Ishikawa (cell line): ENCODE measurements around the gene INTS6.

Experiments used
- CEBPB ChIP-seq: IDR thresholded peaks from 2 replicates; pipeline ENCODE4 v1.6.1; 2012
- CREB1 ChIP-seq: IDR thresholded peaks from 2 replicates; pipeline ENCODE4 v1.6.1; 2012; ENCODE audit warnings: low read depth
- EGR1 ChIP-seq: IDR thresholded peaks from 2 replicates; pipeline ENCODE4 v1.6.1; 2012
- EP300 ChIP-seq: IDR thresholded peaks from 2 replicates; pipeline ENCODE4 v1.6.1; 2012; ENCODE audit warnings: borderline replicate concordance
- FOXM1 ChIP-seq: IDR thresholded peaks from 2 replicates; pipeline ENCODE4 v1.6.1; 2012; ENCODE audit warnings: low read depth, borderline replicate concordance
- MAX ChIP-seq: IDR thresholded peaks from 2 replicates; pipeline ENCODE4 v1.6.1; 2012
- NFIC ChIP-seq: IDR thresholded peaks from 2 replicates; pipeline ENCODE4 v1.6.1; 2012
- RAD21 ChIP-seq: IDR thresholded peaks from 2 replicates; pipeline ENCODE4 v1.6.1; 2012; ENCODE audit warnings: low read depth
- TAF1 ChIP-seq: IDR thresholded peaks from 2 replicates; pipeline ENCODE4 v1.6.1; 2012; ENCODE audit warnings: low read depth, mild to moderate bottlenecking
- TCF12 ChIP-seq: IDR thresholded peaks from 2 replicates; pipeline ENCODE4 v1.6.1; 2012; ENCODE audit warnings: low read depth
- TEAD4 ChIP-seq: IDR thresholded peaks from 2 replicates; pipeline ENCODE4 v1.6.1; 2012
- YY1 ChIP-seq: IDR thresholded peaks from 2 replicates; pipeline ENCODE4 v1.6.1; 2012; ENCODE audit warnings: low read depth
- TF ChIP-seq, protein P1 (sequence below): IDR thresholded peaks from 2 replicates; pipeline ENCODE4 v1.6.1; 2012; ENCODE audit warnings: low read depth, mild to moderate bottlenecking
- TF ChIP-seq, protein P2 (sequence below): IDR thresholded peaks from 2 replicates; pipeline ENCODE4 v1.6.1; 2012

DNA sequence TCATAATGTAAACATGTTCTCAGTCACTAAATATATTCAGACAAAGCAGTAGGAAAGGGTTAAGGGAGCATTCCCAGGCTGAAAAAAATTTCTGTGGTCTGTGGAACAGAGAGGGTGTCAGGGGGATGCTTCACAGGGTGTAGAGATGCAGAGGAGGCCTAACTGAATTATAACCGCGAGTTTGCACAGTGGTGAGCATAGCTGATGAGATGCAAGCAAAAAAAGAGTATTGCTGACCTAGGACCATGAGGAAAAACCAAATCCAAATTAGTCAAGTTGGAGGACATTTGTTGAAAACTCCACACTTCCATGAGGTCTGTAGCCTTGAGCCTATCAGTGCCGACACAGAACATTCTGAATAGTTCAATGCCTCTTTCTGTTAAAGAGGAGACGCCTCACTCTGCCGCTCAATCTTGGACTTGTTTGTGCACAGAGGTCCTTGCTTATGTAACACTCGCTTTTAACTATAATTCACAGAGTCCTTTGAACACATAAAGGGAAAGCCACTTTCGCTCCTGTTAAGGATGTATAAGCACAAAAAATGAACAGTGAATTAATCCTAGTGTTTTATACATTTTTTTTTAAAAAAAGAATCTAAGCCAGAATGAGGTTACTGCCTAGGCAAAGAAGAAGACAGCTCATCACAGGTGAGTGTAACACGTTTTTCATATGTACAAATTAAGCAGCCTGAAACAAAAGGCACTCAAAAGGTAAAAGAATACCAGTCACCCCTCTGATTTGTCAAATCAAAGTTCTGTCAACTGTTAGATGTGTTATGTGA lies 25.8 kb upstream of the INTS6 start:
- TF ChIP-seq MAX (no peak), TCF12 (no peak), YY1 (no peak), TAF1 (no peak), EP300 (no peak), EGR1 (no peak), RAD21 (no peak), CEBPB (no peak), FOXM1 (no peak), TEAD4 (no peak), NFIC (no peak), CREB1 (no peak)
- TF ChIP-seq, protein P1, sequence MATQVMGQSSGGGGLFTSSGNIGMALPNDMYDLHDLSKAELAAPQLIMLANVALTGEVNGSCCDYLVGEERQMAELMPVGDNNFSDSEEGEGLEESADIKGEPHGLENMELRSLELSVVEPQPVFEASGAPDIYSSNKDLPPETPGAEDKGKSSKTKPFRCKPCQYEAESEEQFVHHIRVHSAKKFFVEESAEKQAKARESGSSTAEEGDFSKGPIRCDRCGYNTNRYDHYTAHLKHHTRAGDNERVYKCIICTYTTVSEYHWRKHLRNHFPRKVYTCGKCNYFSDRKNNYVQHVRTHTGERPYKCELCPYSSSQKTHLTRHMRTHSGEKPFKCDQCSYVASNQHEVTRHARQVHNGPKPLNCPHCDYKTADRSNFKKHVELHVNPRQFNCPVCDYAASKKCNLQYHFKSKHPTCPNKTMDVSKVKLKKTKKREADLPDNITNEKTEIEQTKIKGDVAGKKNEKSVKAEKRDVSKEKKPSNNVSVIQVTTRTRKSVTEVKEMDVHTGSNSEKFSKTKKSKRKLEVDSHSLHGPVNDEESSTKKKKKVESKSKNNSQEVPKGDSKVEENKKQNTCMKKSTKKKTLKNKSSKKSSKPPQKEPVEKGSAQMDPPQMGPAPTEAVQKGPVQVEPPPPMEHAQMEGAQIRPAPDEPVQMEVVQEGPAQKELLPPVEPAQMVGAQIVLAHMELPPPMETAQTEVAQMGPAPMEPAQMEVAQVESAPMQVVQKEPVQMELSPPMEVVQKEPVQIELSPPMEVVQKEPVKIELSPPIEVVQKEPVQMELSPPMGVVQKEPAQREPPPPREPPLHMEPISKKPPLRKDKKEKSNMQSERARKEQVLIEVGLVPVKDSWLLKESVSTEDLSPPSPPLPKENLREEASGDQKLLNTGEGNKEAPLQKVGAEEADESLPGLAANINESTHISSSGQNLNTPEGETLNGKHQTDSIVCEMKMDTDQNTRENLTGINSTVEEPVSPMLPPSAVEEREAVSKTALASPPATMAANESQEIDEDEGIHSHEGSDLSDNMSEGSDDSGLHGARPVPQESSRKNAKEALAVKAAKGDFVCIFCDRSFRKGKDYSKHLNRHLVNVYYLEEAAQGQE: no peak
- TF ChIP-seq, protein P2, sequence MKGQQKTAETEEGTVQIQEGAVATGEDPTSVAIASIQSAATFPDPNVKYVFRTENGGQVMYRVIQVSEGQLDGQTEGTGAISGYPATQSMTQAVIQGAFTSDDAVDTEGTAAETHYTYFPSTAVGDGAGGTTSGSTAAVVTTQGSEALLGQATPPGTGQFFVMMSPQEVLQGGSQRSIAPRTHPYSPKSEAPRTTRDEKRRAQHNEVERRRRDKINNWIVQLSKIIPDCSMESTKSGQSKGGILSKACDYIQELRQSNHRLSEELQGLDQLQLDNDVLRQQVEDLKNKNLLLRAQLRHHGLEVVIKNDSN: no peak
